ENCODE measurements around the gene DNAAF2. TPM values are rescaled to one million over a fixed set of nuclear protein-coding genes. Genes with fewer than 3 reads are reported as not detected.

The DNAAF2 gene
- total RNA-seq, 2 donors from 2014 or later: 18.5 to 19.7 TPM

DNA sequence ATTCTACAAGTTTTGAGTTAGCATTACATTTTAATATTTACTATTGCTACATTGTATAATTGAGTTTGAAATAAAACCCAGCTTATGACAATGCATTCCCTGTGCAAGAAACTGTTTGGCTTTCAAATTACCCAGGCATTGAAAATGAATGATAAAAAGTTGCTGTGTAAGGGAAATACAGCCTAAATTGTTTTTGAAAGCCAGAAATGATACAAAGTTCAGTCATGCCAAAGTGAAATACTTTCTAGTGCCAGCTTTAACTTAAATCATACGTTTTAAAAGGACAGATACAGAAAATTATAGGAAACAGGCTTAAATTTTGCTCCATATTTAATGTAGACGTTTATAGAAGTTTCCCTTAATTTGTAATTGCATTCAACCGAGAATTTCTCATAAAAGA, 11.7 kb downstream of the DNAAF2 start:
- peaks cover 32% of the 10 kb centered on the region for H3K36me3 Mint-ChIP-seq (ENCODE audit: low read depth)
- DNase-seq: no peak
- 95 to 100% methylated on average over 3 of the region's 3 CpGs for WGBS, 2 experiments (ENCODE audit: insufficient coverage in 1 of 2, insufficient read length in 1 of 2)
- no peak for TF ChIP-seq CTCF (conservative IDR thresholded peaks at IDR 0.05)
- no peaks in the 10 kb centered on the region for H3K9me3 Mint-ChIP-seq
- no peak overlapping the region for H3K27ac Mint-ChIP-seq
- H3K9me3 ChIP-seq (ENCODE audit: control insufficient read depth, low read length): no peaks in the 10 kb centered on the region
- H3K4me3 Mint-ChIP-seq: no peak overlapping the region
- no peaks in the 10 kb centered on the region for H3K27me3 ChIP-seq (ENCODE audit: control insufficient read depth, insufficient read depth, low read length, poor library complexity, severe bottlenecking)
- peaks cover 51% of the 10 kb centered on the region for H3K36me3 ChIP-seq (ENCODE audit: control insufficient read depth, insufficient read depth, low read length)
- H3K27me3 Mint-ChIP-seq (ENCODE audit: insufficient read depth): no peaks in the 10 kb centered on the region
- H3K4me3 ChIP-seq (ENCODE audit: low read length): peak overlapping the region; percentile 91
- H3K4me1 Mint-ChIP-seq: peaks cover 16% of the 10 kb centered on the region
- no peak overlapping the region for H3K9ac ChIP-seq (ENCODE audit: extremely low read depth, low read length, poor library complexity, severe bottlenecking)
- no peak overlapping the region for H3K27ac ChIP-seq (ENCODE audit: low read depth, low read length)
- H3K4me1 ChIP-seq (ENCODE audit: control insufficient read depth, insufficient read depth, low read length): no peaks in the 10 kb centered on the region

GRCh38 chr14:49622022-49622607, 12.9 kb downstream of the DNAAF2 start:
- no peak for TF ChIP-seq CTCF (conservative IDR thresholded peaks at IDR 0.05)
- Mint-ChIP-seq H3K36me3 (ENCODE audit: low read depth) (peaks cover 28% of the 10 kb centered on the region), H3K4me1 (peaks cover 16% of the 10 kb centered on the region), H3K9me3 (no peaks in the 10 kb centered on the region), H3K27ac (no peak overlapping the region), H3K4me3 (peak overlapping the region; percentile 98), H3K27me3 (ENCODE audit: insufficient read depth) (no peaks in the 10 kb centered on the region)
- DNase-seq: no peak
- Histone ChIP-seq H3K9me3 (ENCODE audit: control insufficient read depth, low read length) (no peaks in the 10 kb centered on the region), H3K27ac (ENCODE audit: low read depth, low read length) (no peak overlapping the region), H3K4me3 (ENCODE audit: low read length) (peak overlapping the region; percentile 91), H3K4me1 (ENCODE audit: control insufficient read depth, insufficient read depth, low read length) (no peaks in the 10 kb centered on the region), H3K27me3 (ENCODE audit: control insufficient read depth, insufficient read depth, low read length, poor library complexity, severe bottlenecking) (no peaks in the 10 kb centered on the region), H3K36me3 (ENCODE audit: control insufficient read depth, insufficient read depth, low read length) (peaks cover 55% of the 10 kb centered on the region), H3K9ac (ENCODE audit: extremely low read depth, low read length, poor library complexity, severe bottlenecking) (peak overlapping the region; percentile 24)
- 69 to 77% methylated on average over 3 of the region's 3 CpGs for WGBS, 2 experiments (ENCODE audit: insufficient coverage in 1 of 2, insufficient read length in 1 of 2)

- no peaks in the 10 kb centered on the region for H3K9me3 ChIP-seq (ENCODE audit: control insufficient read depth, low read length)
- Mint-ChIP-seq H3K27ac (peak overlapping the region; percentile 97), H3K36me3 (ENCODE audit: low read depth) (peaks cover 24% of the 10 kb centered on the region), H3K4me3 (peak overlapping the region; percentile 98), H3K27me3 (ENCODE audit: insufficient read depth) (no peaks in the 10 kb centered on the region), H3K9me3 (no peaks in the 10 kb centered on the region), H3K4me1 (peaks cover 16% of the 10 kb centered on the region)
- peak overlapping the region; percentile 78 for H3K27ac ChIP-seq (ENCODE audit: low read depth, low read length)
- TF ChIP-seq CTCF (conservative IDR thresholded peaks at IDR 0.05): peak; percentile 0
- peak; percentile 88 for DNase-seq
- H3K36me3 ChIP-seq (ENCODE audit: control insufficient read depth, insufficient read depth, low read length): peaks cover 52% of the 10 kb centered on the region
- WGBS, 2 experiments (ENCODE audit: insufficient coverage in 1 of 2, insufficient read length in 1 of 2): 4 to 7% methylated on average over 28 to 65 of the region's 65 CpGs
- H3K27me3 ChIP-seq (ENCODE audit: control insufficient read depth, insufficient read depth, low read length, poor library complexity, severe bottlenecking): no peaks in the 10 kb centered on the region
- H3K4me1 ChIP-seq (ENCODE audit: control insufficient read depth, insufficient read depth, low read length): no peaks in the 10 kb centered on the region
- peak overlapping the region; percentile 88 for H3K9ac ChIP-seq (ENCODE audit: extremely low read depth, low read length, poor library complexity, severe bottlenecking)
- H3K4me3 ChIP-seq (ENCODE audit: low read length): peak overlapping the region; percentile 91
These were observed 13.7 kb downstream of the DNAAF2 start for GRCh38 chr14:49621114-49621881.

Data from endodermal cell (in vitro differentiated cells).